GM12865 (cell line): ENCODE data around the gene CUL3.

ENCODE experiments used
- DNase-seq: peaks from one replicate; pipeline ENCODE4 v3.0.0; 2010; ENCODE audit warnings: low read depth
- H3K4me3 ChIP-seq: 2 replicates; pipeline ENCODE4 v1.5.1; 2011; ENCODE audit warnings: mild to moderate bottlenecking, low read depth, low read length, control low read depth
- CTCF ChIP-seq: IDR thresholded peaks from 2 replicates; pipeline ENCODE4 v1.5.1; 2011; ENCODE audit warnings: low read length, control low read depth, low read depth, inconsistent platforms; ENCODE audit not compliant: insufficient read depth; ENCODE audit errors: missing control alignments

CUL3 gene

GRCh38 chr2:224570328-224570993 lies 14.7 kb downstream of the CUL3 start:
- TF ChIP-seq CTCF = no peak
- DNase-seq = no peak
- H3K4me3 ChIP-seq = no peak overlapping the region

GRCh38 chr2:224569654-224570053 lies 15.5 kb downstream of the CUL3 start:
- H3K4me3 ChIP-seq = no peak overlapping the region
- DNase-seq = no peak
- TF ChIP-seq CTCF = no peak

- no peak for TF ChIP-seq CTCF
- DNase-seq = no peak
- H3K4me3 ChIP-seq = no peak overlapping the region
These were observed 19.6 kb downstream of the CUL3 start for GRCh38 chr2:224565452-224566035.

GRCh38 chr2:224563537-224563936 lies 21.6 kb downstream of the CUL3 start:
- no peak overlapping the region for H3K4me3 ChIP-seq
- TF ChIP-seq CTCF = no peak
- no peak for DNase-seq

- no peak overlapping the region for H3K4me3 ChIP-seq
- DNase-seq = no peak
- TF ChIP-seq CTCF = no peak
These were observed 22.3 kb downstream of the CUL3 start for GRCh38 chr2:224562831-224563230.

- peak; percentile 26 for DNase-seq
- TF ChIP-seq CTCF = no peak
- no peak overlapping the region for H3K4me3 ChIP-seq
These were observed 23.7 kb downstream of the CUL3 start for GRCh38 chr2:224561234-224562005.
